ENCODE data around the gene RCOR1.

The RCOR1 gene

GRCh38 chr14:102683399-102684297 lies 91.2 kb downstream of the RCOR1 start:
- no peak overlapping the region for H3K4me3 ChIP-seq (ENCODE audit: low read length)
- no peak overlapping the region for H3K9ac ChIP-seq (ENCODE audit: low read length)
- H3K4me1 ChIP-seq (ENCODE audit: control insufficient read depth, insufficient read depth, low read length), result no peaks in the 10 kb centered on the region
- H3K36me3 ChIP-seq (ENCODE audit: control insufficient read depth, insufficient read depth, low read length), result no peaks in the 10 kb centered on the region
- no peaks in the 10 kb centered on the region for H3K27me3 ChIP-seq (ENCODE audit: control insufficient read depth, insufficient read depth, low read length)
- H3K27ac ChIP-seq (ENCODE audit: low read depth, low read length), result no peak overlapping the region

- H3K27ac ChIP-seq (ENCODE audit: low read depth, low read length), result no peak overlapping the region
- no peaks in the 10 kb centered on the region for H3K27me3 ChIP-seq (ENCODE audit: control insufficient read depth, insufficient read depth, low read length)
- no peaks in the 10 kb centered on the region for H3K4me1 ChIP-seq (ENCODE audit: control insufficient read depth, insufficient read depth, low read length)
- H3K4me3 ChIP-seq (ENCODE audit: low read length), result no peak overlapping the region
- no peak overlapping the region for H3K9ac ChIP-seq (ENCODE audit: low read length)
- H3K36me3 ChIP-seq (ENCODE audit: control insufficient read depth, insufficient read depth, low read length), result no peaks in the 10 kb centered on the region
Observed at GRCh38 chr14:102684298-102684663, 91.8 kb downstream of the RCOR1 start.

- Histone ChIP-seq H3K27me3 (ENCODE audit: control insufficient read depth, insufficient read depth, low read length) (no peaks in the 10 kb centered on the region), H3K27ac (ENCODE audit: low read depth, low read length) (no peak overlapping the region), H3K4me3 (ENCODE audit: low read length) (no peak overlapping the region), H3K36me3 (ENCODE audit: control insufficient read depth, insufficient read depth, low read length) (no peaks in the 10 kb centered on the region), H3K9ac (ENCODE audit: low read length) (no peak overlapping the region), H3K4me1 (ENCODE audit: control insufficient read depth, insufficient read depth, low read length) (no peaks in the 10 kb centered on the region)
Observed at GRCh38 chr14:102686196-102686801, 93.8 kb downstream of the RCOR1 start.

GRCh38 chr14:102688290-102688689 lies 95.8 kb downstream of the RCOR1 start:
- H3K27ac ChIP-seq (ENCODE audit: low read depth, low read length), result no peak overlapping the region
- H3K27me3 ChIP-seq (ENCODE audit: control insufficient read depth, insufficient read depth, low read length), result no peaks in the 10 kb centered on the region
- H3K36me3 ChIP-seq (ENCODE audit: control insufficient read depth, insufficient read depth, low read length), result no peaks in the 10 kb centered on the region
- H3K4me1 ChIP-seq (ENCODE audit: control insufficient read depth, insufficient read depth, low read length), result no peaks in the 10 kb centered on the region
- H3K9ac ChIP-seq (ENCODE audit: low read length), result no peak overlapping the region
- H3K4me3 ChIP-seq (ENCODE audit: low read length), result no peak overlapping the region

GRCh38 chr14:102690509-102691286 lies 98.2 kb downstream of the RCOR1 start:
- no peaks in the 10 kb centered on the region for H3K27me3 ChIP-seq (ENCODE audit: control insufficient read depth, insufficient read depth, low read length)
- H3K36me3 ChIP-seq (ENCODE audit: control insufficient read depth, insufficient read depth, low read length), result no peaks in the 10 kb centered on the region
- H3K27ac ChIP-seq (ENCODE audit: low read depth, low read length), result no peak overlapping the region
- no peaks in the 10 kb centered on the region for H3K4me1 ChIP-seq (ENCODE audit: control insufficient read depth, insufficient read depth, low read length)
- H3K4me3 ChIP-seq (ENCODE audit: low read length), result no peak overlapping the region
- no peak overlapping the region for H3K9ac ChIP-seq (ENCODE audit: low read length)

- no peak overlapping the region for H3K4me3 ChIP-seq (ENCODE audit: low read length)
- H3K27me3 ChIP-seq (ENCODE audit: control insufficient read depth, insufficient read depth, low read length), result no peaks in the 10 kb centered on the region
- H3K36me3 ChIP-seq (ENCODE audit: control insufficient read depth, insufficient read depth, low read length), result no peaks in the 10 kb centered on the region
- H3K4me1 ChIP-seq (ENCODE audit: control insufficient read depth, insufficient read depth, low read length), result no peaks in the 10 kb centered on the region
- no peak overlapping the region for H3K9ac ChIP-seq (ENCODE audit: low read length)
- no peak overlapping the region for H3K27ac ChIP-seq (ENCODE audit: low read depth, low read length)
Observed at GRCh38 chr14:102691763-102692162, 99.3 kb downstream of the RCOR1 start.

- Histone ChIP-seq H3K4me1 (ENCODE audit: control insufficient read depth, insufficient read depth, low read length) (peaks cover 3% of the 10 kb centered on the region), H3K27ac (ENCODE audit: low read depth, low read length) (no peak overlapping the region), H3K36me3 (ENCODE audit: control insufficient read depth, insufficient read depth, low read length) (no peaks in the 10 kb centered on the region), H3K4me3 (ENCODE audit: low read length) (no peak overlapping the region), H3K27me3 (ENCODE audit: control insufficient read depth, insufficient read depth, low read length) (no peaks in the 10 kb centered on the region), H3K9ac (ENCODE audit: low read length) (no peak overlapping the region)
Observed at GRCh38 chr14:102692334-102692733, 99.9 kb downstream of the RCOR1 start.

- Histone ChIP-seq H3K27ac (ENCODE audit: low read depth, low read length) (no peak overlapping the region), H3K4me3 (ENCODE audit: low read length) (no peak overlapping the region), H3K9ac (ENCODE audit: low read length) (no peak overlapping the region), H3K4me1 (ENCODE audit: control insufficient read depth, insufficient read depth, low read length) (peaks cover 3% of the 10 kb centered on the region), H3K27me3 (ENCODE audit: control insufficient read depth, insufficient read depth, low read length) (no peaks in the 10 kb centered on the region), H3K36me3 (ENCODE audit: control insufficient read depth, insufficient read depth, low read length) (no peaks in the 10 kb centered on the region)
Observed at GRCh38 chr14:102693006-102693755, 100.7 kb downstream of the RCOR1 start.

- H3K4me3 ChIP-seq (ENCODE audit: low read length), result no peak overlapping the region
- H3K9ac ChIP-seq (ENCODE audit: low read length), result no peak overlapping the region
- no peaks in the 10 kb centered on the region for H3K36me3 ChIP-seq (ENCODE audit: control insufficient read depth, insufficient read depth, low read length)
- H3K27ac ChIP-seq (ENCODE audit: low read depth, low read length), result no peak overlapping the region
- H3K4me1 ChIP-seq (ENCODE audit: control insufficient read depth, insufficient read depth, low read length), result peaks cover 3% of the 10 kb centered on the region
- H3K27me3 ChIP-seq (ENCODE audit: control insufficient read depth, insufficient read depth, low read length), result no peaks in the 10 kb centered on the region
Observed at GRCh38 chr14:102694530-102695166, 102.2 kb downstream of the RCOR1 start.

GRCh38 chr14:102695167-102695555 lies 102.7 kb downstream of the RCOR1 start:
- no peaks in the 10 kb centered on the region for H3K36me3 ChIP-seq (ENCODE audit: control insufficient read depth, insufficient read depth, low read length)
- H3K27ac ChIP-seq (ENCODE audit: low read depth, low read length), result no peak overlapping the region
- H3K27me3 ChIP-seq (ENCODE audit: control insufficient read depth, insufficient read depth, low read length), result no peaks in the 10 kb centered on the region
- peaks cover 3% of the 10 kb centered on the region for H3K4me1 ChIP-seq (ENCODE audit: control insufficient read depth, insufficient read depth, low read length)
- no peak overlapping the region for H3K4me3 ChIP-seq (ENCODE audit: low read length)
- no peak overlapping the region for H3K9ac ChIP-seq (ENCODE audit: low read length)

GRCh38 chr14:102696332-102696731 lies 103.9 kb downstream of the RCOR1 start:
- H3K9ac ChIP-seq (ENCODE audit: low read length), result no peak overlapping the region
- H3K27ac ChIP-seq (ENCODE audit: low read depth, low read length), result no peak overlapping the region
- peaks cover 3% of the 10 kb centered on the region for H3K4me1 ChIP-seq (ENCODE audit: control insufficient read depth, insufficient read depth, low read length)

More at GRCh38 chr14:102696332-102696731, 103.9 kb downstream of the RCOR1 start:
- Histone ChIP-seq H3K4me3 (ENCODE audit: low read length) (no peak overlapping the region), H3K27me3 (ENCODE audit: control insufficient read depth, insufficient read depth, low read length) (no peaks in the 10 kb centered on the region), H3K36me3 (ENCODE audit: control insufficient read depth, insufficient read depth, low read length) (no peaks in the 10 kb centered on the region)

Measured in rectal smooth muscle tissue (tissue), 1 donor.